ENCODE data around the gene CHD3.

DNA sequence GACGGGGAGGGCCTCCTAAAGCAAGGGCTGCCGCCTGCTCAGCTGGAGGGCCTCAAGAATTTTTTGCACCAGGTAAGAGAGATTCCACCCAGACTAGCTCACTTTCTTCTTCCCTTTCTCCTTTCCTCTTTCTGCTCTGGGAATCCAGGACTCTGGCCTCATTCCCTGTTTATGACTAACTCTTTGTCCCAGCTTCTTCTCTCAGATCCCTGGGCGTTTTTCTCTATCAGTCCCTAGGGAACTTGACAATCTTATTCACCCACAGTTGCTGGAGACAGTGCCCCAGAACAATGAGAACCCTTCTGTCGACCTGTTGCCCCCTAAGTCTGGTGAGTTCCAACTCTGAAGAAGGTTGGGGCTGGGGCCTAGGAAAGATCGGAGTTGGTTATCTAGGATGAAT is 59.1 kb downstream of the CHD3 start:
- no peak for TF ChIP-seq ZBTB7A (IDR thresholded peaks at IDR 0.05; ENCODE audit: low read depth)
- TF ChIP-seq EP300 (IDR thresholded peaks at IDR 0.05; ENCODE audit: borderline replicate concordance): no peak
- TF ChIP-seq TEAD4 (IDR thresholded peaks at IDR 0.05): no peak
